Mesenteric fat pad (tissue), 1 donor: ENCODE data around the gene PARN. TPM values are rescaled to one million over a fixed set of nuclear protein-coding genes. Genes with fewer than 3 reads are reported as not detected.
"Not testable (repeated sequence)": the region's sequence is repeated elsewhere in the genome, so short reads cannot be mapped to it uniquely, and the experiment has no call there.

ENCODE experiments used
- DNase-seq: peaks from one replicate; pipeline ENCODE4 v3.0.0-alpha.2; 2020; ENCODE audit warnings: low spot score
- total RNA-seq: library from RNA; stranded (reverse); fragmentation: NEBNext Ultra II Directional; extraction: Animal tissue kit (Norgen Biotek cat#: 25700); gene quantifications from one replicate; pipeline ENCODE4 v1.2.1, GENCODE V29; 2021
- donor health status: DM: yes; HTN: yes; CAD: no.

The PARN gene
- total RNA-seq, 1 donor from 2014 or later: 23.3 TPM

DNA sequence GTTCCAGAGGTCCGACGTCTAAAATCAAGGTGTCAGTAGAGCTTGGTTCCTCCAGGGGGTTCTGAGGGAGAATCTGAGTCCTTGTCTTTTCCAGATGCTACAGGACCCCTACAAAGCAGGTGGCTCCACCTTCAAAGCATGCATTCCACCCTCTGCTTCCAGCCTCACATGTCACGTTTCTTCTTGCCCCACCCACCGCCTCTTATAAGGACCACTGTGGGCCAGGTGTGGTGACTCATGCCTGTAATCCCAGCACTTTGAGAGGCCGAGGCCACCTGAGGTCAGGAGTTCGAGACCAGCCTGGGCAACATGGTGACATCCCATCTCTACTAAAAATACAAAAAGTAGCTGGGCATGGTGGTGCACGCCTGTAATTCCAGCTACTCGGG, 227.1 kb downstream of the PARN start:
- DNase-seq: not testable (repeated sequence)

DNA sequence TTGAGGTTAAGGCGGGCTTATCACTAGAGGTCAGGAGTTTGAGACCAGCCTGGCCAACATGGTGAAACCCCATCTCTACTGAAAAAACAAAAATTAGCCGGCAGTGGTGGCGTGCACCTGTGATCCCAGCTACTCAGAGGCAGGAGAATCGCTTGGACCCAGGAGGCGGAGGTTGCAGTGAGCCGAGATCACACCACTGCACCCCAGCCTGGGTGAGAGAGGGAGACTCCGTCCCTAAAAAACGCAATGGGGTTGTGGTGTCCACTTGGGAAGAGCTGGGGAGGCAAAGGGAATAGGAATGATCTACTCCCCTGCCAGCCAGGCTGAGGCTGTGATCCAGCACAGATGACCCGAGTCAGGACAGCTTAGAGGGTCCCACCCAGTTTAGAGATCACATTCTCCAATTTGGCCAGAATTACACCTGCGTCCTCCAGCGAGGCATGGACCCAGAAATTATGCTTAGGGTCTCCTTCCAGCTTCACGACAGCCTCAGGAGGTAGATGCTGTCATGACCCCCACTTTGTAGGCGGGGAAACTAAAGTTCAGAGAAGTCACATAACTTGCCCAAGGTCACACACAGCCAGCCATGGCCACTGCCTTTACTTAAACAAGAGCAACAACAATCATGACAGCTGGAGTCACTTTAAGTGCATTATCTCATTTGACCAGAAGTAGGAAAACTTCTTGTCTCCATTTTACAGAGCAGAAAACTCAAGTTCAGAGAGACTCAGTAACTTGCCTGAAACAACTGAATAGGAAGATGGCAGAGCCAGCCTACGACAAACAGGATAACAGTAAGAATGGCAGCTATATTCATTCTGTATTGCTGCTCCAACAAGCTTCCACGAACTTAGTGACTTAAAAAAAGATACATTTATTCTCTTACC, 227.7 kb downstream of the PARN start:
- not testable (repeated sequence) for DNase-seq

DNA sequence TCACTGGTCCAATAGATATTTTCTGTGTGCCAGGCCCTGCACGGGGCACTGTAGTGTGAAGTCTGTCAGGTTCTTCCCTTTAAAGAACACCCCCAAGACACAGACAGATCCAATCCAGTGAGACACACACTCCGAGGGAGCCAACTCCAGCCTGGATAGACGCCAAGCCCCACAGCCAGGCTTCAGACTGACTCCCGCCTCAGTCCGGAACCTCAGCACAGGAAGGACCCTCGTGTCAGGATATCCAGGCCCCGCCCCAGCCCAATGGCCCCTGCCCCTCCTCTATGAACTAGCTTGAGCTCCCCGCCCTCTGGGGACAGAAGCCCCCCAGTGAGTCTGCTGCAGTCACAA, 228.4 kb downstream of the PARN start:
- not testable (repeated sequence) for DNase-seq

DNA sequence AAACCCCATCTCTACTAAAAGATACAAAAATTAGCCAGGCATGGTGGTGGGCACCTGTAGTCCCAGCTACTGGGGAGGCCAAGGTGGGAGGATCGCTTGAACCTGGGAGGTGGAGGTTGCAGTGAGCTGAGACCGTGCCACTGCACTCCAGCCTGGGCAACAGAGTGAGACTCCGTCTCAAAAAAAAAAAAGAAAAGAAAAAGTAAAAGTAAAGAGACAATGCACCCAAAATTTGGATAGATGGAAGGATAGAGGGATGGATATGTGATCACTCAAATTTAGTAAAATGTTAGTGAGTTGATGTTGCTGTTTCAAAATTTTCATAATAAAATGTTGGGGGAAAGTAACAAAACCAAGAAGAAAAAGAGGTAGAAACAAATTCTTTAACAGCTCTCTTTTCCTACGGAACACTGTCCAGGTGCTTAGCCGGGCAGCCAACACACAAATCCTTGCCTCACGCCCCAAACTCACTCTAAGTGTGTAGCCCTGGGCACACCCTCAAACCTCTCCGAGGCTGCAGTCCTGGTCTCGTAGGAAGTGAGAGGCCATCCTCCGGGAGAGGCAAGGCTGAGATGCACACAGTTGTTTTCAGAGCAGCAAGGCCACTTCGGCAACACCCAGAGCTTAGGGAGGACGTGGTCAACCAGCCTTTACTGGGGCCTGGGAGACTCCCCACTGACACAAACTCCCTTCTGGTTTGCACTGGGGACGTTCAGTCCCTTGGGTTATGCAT, 228.9 kb downstream of the PARN start:
- DNase-seq: not testable (repeated sequence)

DNA sequence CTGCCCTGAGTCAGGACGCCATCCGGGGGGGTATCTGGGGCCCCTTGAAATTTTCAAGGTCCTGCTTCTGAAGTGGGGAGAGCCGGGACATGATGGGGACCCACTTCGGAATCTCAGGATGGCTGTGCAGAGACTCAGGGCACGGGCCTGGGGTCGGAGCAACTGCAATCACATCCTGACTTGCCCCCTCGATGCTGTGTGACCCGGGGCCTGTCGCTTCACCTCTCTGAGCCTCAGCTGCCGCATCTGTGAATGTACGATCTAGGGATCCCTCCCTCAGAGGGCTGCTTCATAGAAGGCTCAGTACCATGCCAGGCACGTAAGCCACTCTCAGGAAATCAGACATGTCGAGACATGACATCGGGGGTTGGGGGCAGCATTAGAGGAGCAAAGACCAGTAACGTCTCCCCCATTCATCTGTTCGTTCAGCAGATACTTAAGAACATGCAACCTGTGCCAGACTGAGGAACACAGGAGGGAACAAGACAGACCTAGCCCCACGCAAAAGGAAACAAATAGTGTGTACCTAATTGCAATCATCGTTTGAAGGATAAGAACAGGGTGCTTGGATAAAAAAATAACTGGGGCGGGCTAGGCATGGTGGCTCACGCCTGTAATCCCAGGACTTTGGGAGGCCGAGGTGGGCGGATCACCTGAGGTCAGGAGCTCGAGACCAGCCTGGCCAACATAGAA, 229.6 kb downstream of the PARN start:
- no peak for DNase-seq

DNA sequence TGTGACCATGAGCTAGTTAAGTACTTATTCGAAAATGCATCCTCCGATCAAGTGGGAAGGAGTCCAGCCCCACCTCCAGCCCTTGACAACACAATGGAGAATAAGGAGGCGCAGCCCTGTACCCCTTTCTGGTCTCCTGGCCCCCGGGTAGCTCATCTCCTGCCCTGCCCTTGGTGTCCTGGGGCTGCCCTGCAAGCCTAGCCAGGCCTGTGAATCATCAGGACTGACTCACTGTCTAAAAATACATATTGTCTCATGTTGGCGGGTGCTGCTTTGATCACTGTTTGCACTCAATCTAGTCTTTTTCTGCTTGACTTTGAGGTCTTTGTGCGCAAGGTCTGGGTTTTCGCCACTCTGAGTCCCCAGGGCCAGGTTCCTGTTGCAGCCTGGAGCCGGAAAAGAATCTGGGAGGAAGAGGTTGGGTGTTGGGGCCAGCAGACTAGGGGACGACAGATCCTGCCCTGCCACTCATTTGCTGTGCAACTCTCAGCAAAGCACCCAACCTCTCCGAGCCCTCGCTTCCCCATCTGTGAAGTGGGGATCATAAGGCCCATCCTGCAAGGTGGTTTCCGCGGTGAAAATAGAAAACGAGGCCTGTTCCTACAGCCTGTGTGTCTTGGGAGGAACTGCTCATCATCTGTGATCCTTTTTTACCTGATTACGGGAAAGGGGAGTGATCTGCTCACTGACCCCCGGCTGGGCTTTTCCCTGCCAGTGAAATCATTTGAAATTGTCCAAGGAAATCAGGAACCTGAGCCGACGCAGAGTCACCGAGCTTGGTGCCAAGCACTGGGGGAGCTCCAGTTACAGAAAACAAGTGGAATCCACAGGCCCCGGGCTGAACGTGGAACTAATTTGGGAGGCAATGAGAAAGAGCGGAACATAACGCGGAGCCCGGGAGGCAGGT, 230.4 kb downstream of the PARN start:
- DNase-seq: no peak

DNA sequence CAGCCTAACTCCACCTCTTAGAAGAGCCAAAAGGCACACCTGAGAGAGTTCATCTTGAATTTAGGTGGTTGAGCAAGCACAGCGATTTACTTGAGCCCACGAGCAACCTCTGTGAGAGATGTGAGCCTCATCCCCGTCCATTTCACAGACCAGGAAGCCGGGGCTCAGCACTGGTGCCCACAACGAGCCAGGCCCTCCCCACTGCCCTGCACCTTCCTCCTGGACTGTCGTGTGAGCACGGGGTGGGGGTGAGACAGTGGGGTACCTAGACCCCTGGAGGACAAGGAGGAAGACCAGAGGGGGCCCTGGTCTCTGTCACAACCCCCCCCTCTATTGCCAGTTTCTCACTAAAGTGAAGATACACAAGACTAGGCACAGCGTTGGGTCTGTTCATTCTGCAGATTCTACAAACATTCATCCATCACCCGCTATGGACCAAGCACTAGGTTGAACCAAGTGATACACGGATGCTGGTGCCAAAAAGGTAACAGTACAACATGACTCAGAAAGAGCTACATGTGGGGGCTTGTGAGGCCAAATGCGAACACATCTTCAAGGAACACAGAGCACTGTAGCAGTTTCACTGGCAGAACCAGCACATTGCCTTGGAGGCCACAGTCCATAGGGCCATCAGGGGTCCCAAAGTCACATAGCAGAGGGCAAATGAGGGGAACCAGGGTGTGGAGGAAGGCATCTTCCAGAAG, 231.9 kb downstream of the PARN start:
- no peak for DNase-seq

DNA sequence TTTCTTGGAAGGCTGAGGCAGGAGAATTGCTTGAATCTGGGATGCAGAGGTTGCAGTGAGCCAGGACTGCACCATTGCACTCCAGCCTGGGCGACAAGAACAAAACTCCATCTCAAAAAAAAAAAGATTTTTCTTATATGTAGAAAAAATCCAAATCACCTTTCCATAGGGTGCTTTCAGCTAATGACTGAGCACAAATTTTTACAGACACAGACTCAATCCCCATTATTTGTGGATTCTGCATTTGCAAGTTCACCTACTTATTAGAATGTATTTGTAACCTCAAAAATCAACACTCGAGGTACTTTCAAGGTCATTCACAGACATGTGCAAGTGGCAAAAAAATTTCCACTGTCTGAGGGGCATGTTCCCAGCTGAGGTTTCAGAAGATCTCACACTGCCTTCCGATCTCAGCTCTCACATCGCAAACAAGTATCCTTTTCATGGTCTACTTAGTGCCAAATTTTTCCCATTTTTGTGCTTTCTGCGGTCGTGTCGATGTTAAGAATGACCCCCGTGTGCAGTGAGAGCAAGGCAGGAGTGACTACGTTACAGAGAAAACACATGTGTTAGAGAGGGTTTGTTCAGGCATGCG, 234.3 kb downstream of the PARN start:
- DNase-seq: not testable (repeated sequence)

DNA sequence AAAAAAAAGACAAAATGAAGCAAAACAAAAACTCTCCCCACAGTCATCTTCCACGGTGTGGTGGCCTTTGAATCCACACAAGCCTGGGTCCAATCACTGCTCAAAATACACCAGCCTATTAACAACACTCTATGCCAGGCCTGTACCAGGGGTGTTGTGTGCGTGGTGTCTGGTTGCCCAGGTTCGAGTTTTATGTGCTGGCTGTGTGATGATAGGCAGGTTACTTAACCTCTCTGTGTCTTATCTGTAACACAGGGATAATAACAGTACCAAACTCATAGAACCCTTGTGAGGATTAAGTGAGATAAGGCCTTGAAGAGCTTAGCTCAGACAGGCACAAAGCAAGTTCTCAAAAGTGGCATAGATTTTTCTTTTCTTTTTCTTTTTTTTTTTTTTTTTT, 235.2 kb downstream of the PARN start:
- no peak for DNase-seq

DNA sequence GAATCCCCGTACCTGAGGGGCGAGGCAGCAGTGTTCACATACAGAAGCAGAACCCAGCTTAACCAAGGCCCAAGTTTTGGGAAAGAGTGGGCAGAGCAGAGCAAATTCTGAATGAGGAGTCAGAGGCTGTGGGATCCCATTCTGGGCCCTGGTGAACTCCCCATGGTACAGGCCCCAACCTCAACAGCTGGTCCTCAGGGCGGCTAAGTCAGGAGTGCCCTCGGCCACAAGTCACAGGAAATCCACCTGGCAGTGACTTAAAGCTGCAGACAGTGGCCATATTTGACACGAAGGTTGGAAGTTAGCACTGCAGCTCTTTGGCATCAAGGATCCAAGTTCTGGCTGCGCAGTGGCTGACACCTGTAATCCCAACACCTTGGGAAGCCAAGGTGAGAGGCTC, 237.1 kb downstream of the PARN start:
- no peak for DNase-seq

DNA sequence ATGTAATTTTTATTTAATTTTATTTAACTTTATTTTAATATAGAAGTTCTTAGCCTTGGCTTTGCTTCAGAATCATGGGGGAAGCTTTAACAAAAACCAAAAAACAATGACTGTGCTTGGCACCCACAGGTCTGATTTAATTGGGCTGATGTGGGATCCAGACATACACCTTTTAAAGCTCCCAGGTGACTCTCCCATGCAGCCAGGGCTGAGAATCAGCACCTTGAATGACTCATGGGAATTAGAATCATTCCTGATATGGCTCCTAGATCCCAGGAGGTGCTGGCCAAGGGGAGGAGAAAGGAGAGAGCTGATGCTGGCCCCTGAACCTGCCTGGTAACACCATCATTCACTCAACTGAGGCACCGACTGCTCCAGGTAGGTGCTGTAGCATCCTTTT, 240.7 kb downstream of the PARN start:
- no peak for DNase-seq

DNA sequence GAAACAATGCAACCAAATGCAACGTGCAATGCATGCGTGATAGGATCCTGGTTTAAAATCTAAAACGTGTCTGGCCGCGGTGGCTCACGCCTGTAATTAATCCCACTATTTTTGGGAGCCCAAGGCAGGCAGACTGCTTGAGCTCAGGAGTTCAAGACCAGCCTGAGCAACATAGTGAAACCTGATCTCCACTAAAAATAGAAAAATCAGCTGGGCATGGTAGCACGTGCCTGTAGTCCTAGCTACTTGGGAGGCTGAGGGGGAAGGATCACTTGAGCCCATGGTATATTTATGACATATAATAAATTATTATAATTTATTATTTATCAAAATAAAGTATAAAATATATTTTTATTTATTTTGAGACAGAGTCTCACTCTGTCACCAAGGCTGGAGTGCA, 241.8 kb downstream of the PARN start:
- no peak for DNase-seq

DNA sequence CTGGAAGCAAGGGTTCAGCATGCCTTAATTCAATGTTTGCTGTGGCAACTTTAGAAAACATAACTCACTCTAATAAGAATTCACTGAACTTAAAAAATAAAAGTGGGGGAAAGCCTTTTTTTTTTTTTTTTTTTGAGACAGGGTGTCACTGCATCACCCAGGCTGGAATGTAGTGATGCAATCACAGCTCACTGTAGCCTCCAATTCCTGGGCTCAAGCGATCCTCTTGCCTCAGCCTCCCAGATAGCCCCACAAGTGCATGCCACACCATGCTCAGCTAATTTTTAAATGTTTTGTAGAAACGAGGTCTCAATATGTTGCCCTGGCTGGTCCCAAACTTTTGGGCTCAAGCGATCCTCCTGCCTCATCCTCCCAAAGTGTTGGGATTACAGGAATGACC, 243.9 kb downstream of the PARN start:
- no peak for DNase-seq

Other genes starting within 250 kb of the PARN start
- gene BFAR, start 2.7 kb upstream of the PARN start, total RNA-seq: 53.3 TPM
- gene PLA2G10, start 64.0 kb upstream of the PARN start, total RNA-seq: not detected
- gene NPIPA3, start 73.2 kb upstream of the PARN start, total RNA-seq: 4.1 TPM
- 7.4 TPM for gene NPIPA2, start 112.3 kb upstream of the PARN start, total RNA-seq
- gene NOMO1, start 203.5 kb upstream of the PARN start, total RNA-seq: 73.1 TPM